DOHH2 (cell line): ENCODE measurements around the gene BEST2.

Experiments
- H3F3A ChIP-seq: fragments of 200-600 bp; sonication (generic), shearing (Covaris generic); 2 replicates; pipeline ENCODE4 v1.6.0; 2016; ENCODE audit warnings: antibody characterized with exemption, mild to moderate bottlenecking; ENCODE audit not compliant: control insufficient read depth, insufficient read depth
- H3K27ac ChIP-seq: fragments of 200-600 bp; sonication (generic); 2 replicates; pipeline ENCODE4 v1.5.1; 2014; ENCODE audit warnings: low read depth, mild to moderate bottlenecking, low read length, moderate library complexity
- H3K27me3 ChIP-seq: fragments of 200-600 bp; sonication (generic); 2 replicates; pipeline ENCODE4 v1.6.1; 2014; ENCODE audit warnings: mild to moderate bottlenecking, low read length, mixed read lengths; ENCODE audit not compliant: control insufficient read depth
- H3K36me3 ChIP-seq: fragments of 200-600 bp; sonication (generic); 2 replicates; pipeline ENCODE4 v1.6.1; 2014; ENCODE audit warnings: mild to moderate bottlenecking, low read length, moderate library complexity, mixed read lengths; ENCODE audit not compliant: control insufficient read depth
- H3K4me1 ChIP-seq: fragments of 200-600 bp; sonication (generic); 2 replicates; pipeline ENCODE4 v1.6.1; 2014; ENCODE audit warnings: mild to moderate bottlenecking, low read length, mixed read lengths; ENCODE audit not compliant: control insufficient read depth
- H3K4me2 ChIP-seq: fragments of 200-600 bp; sonication (generic); 2 replicates; pipeline ENCODE4 v1.6.0; 2014; ENCODE audit warnings: mild to moderate bottlenecking, low read length, moderate library complexity
- H3K4me3 ChIP-seq: fragments of 200-600 bp; sonication (generic); 2 replicates; pipeline ENCODE4 v1.5.1; 2014; ENCODE audit warnings: mild to moderate bottlenecking, low read length, mixed read lengths
- H3K79me2 ChIP-seq: fragments of 200-600 bp; sonication (generic); 2 replicates; pipeline ENCODE4 v1.6.1; 2014; ENCODE audit warnings: mild to moderate bottlenecking, low read length, mixed read lengths; ENCODE audit not compliant: control insufficient read depth
- H3K9me2 ChIP-seq: fragments of 200-600 bp; sonication (generic); replicated peaks from 2 replicates; pipeline ENCODE4 v1.6.1; 2014; ENCODE audit warnings: mild to moderate bottlenecking, low read length, mixed read lengths; ENCODE audit not compliant: control insufficient read depth
- H3K9me3 ChIP-seq: fragments of 200-600 bp; sonication (generic); 2 replicates; pipeline ENCODE4 v1.6.1; 2014; ENCODE audit warnings: antibody characterized with exemption, low read length, mixed read lengths; ENCODE audit not compliant: control insufficient read depth, insufficient read depth
- H4K20me1 ChIP-seq: fragments of 200-600 bp; sonication (generic); 2 replicates; pipeline ENCODE4 v1.6.0; 2014; ENCODE audit warnings: low read depth, mild to moderate bottlenecking, antibody characterized with exemption, low read length, moderate library complexity; ENCODE audit not compliant: control insufficient read depth, insufficient read depth
- CTCF ChIP-seq: fragments of 200-600 bp; sonication (generic); IDR thresholded peaks from one replicate; pipeline ENCODE4 v1.5.1; 2014; ENCODE audit warnings: antibody characterized with exemption, mild to moderate bottlenecking, low read depth, low read length; ENCODE audit not compliant: poor library complexity, severe bottlenecking
- EZH2phosphoT487 ChIP-seq: fragments of 200-600 bp; sonication (generic); IDR thresholded peaks from 2 replicates; pipeline ENCODE4 v1.6.1; 2017; ENCODE audit warnings: borderline replicate concordance, mild to moderate bottlenecking, antibody characterized with exemption, low read length, moderate library complexity, mixed read lengths

BEST2 gene

GRCh38 chr19:12792853-12793289 is 41.3 kb downstream of the BEST2 start:
- no peaks in the 10 kb centered on the region for H3K9me2 ChIP-seq
- H3K9me3 ChIP-seq: no peaks in the 10 kb centered on the region
- H3K4me1 ChIP-seq: peaks cover 48% of the 10 kb centered on the region
- H3F3A ChIP-seq: peaks cover 30% of the 10 kb centered on the region
- H3K4me2 ChIP-seq: peak overlapping the region; percentile 93
- no peaks in the 10 kb centered on the region for H3K27me3 ChIP-seq
- H3K4me3 ChIP-seq: peak overlapping the region; percentile 79
- H3K79me2 ChIP-seq: peaks cover 29% of the 10 kb centered on the region
- H3K36me3 ChIP-seq: peaks cover 6% of the 10 kb centered on the region; the same call in 1 of the 2 replicates
- no peaks in the 10 kb centered on the region for H4K20me1 ChIP-seq
- H3K27ac ChIP-seq: peak overlapping the region; percentile 84
- TF ChIP-seq EZH2phosphoT487 (no peak), CTCF (no peak)

DNA sequence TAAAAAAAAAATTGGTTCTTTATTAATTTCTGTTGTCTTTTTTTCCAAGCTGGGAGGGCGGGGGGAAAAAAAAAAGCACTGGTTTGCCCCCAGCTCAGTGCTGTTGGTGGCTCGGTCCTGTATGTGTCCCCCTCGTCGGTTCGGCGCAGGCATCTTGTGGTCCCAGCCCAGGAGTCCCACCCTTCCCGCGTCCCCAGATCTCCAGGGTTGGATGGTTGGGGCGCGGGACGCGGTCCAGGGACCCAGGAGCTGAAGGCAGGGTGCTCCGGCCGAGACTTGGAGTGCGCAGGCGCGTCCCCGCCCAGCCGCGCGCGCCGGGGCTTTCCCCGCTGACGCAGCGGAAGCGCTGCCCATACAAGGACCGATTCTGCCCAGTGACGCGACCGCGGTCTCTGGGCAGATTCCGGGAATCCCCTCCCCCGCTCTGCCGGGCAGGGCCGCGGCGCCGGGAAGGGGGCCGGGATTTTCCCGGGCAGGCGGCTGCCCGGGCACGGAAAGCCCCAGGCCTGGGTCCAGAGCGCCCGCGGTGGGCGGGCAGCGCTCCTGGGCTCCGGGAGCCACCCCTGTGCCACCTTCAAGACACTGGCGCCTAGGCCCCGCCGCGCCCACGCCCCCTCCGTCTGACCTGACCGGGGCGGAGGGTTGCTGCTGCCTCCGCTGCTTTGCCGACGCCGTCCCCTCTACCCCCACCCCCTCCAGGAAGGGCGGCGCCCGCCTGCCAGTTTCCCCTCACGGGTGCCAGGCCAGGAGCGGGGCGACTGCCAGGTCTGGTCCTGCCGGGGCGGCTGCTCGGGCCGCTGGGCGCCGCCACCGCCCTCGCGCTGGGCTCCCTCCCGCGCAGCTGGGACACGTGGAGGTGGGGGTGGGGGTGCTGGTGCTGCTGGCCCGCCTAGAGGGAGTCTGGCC is 42.0 kb downstream of the BEST2 start:
- peak overlapping the region; percentile 84 for H3K27ac ChIP-seq
- H3K27me3 ChIP-seq: no peaks in the 10 kb centered on the region
- H3K36me3 ChIP-seq: peaks cover 6% of the 10 kb centered on the region; the same call in 1 of the 2 replicates
- H3K4me2 ChIP-seq: peak overlapping the region; percentile 93
- H3K9me2 ChIP-seq: no peaks in the 10 kb centered on the region
- peaks cover 24% of the 10 kb centered on the region for H3F3A ChIP-seq
- no peak for TF ChIP-seq EZH2phosphoT487
- TF ChIP-seq CTCF: no peak
- no peaks in the 10 kb centered on the region for H3K9me3 ChIP-seq
- H3K4me1 ChIP-seq: peaks cover 41% of the 10 kb centered on the region
- no peaks in the 10 kb centered on the region for H4K20me1 ChIP-seq
- H3K4me3 ChIP-seq: peak overlapping the region; percentile 79
- H3K79me2 ChIP-seq: peaks cover 29% of the 10 kb centered on the region

DNA sequence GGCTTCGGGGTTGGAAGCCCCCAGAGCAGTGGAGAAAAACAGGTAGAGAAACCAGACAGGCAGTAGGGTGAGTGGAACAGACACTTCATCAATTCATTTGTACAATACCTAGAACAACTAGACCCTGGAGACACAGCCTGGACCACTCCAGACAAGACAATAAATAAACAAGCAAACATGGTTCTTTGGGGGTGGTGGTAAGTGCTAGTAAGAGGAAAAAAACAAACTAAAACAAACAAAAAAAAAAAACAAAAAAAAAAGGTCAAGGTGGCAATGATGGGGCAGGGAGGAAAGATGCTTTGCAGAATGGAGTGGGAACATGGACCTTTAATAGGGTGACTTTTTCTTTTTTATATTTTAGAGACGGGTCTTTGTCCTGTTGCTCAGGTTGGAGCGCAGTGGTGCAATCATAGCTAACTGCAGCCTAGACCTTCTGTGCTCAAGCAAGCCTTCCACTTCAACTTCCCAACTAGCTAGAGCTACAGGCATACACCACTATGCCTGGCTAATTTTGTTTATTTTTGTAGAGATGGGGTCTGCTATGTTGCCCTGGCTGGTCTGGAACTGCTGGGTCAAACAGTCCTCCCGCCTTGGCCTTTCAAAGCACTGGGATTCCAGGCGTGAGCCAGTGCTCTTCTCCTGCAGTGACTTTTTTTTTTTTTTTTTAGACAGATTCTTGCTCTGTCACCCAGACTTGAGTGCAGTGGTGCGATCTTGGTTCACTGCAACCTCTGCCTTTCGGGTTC is 42.8 kb downstream of the BEST2 start:
- Histone ChIP-seq H3K4me3 (peak overlapping the region; percentile 79), H3K4me1 (peaks cover 33% of the 10 kb centered on the region), H3K9me3 (no peaks in the 10 kb centered on the region), H3K79me2 (peaks cover 24% of the 10 kb centered on the region), H3K27ac (peak overlapping the region; percentile 24; the same call in 1 of the 2 replicates), H3K27me3 (no peaks in the 10 kb centered on the region), H3K4me2 (peak overlapping the region; percentile 93), H3K36me3 (peaks cover 7% of the 10 kb centered on the region), H3K9me2 (no peaks in the 10 kb centered on the region), H4K20me1 (no peaks in the 10 kb centered on the region), H3F3A (peaks cover 17% of the 10 kb centered on the region)
- no peak for TF ChIP-seq EZH2phosphoT487
- TF ChIP-seq CTCF: peak; percentile 14
